ENCODE measurements around the gene ESYT1.
A peak's percentile ranks its signal among the peaks of the same experiment; 100 is the strongest.

The ESYT1 gene

GRCh38 chr12:56127888-56128669, at the start of gene ESYT1:
Gene ESYT1 (plus strand): TSS chr12:56128267. CDS start chr12:56128320, 53 bp downstream.
- DNase-seq = peak; percentile 98

GRCh38 chr12:56078427-56078826, 49.6 kb upstream of the ESYT1 start:
- no peak for DNase-seq

GRCh38 chr12:56078931-56079722, 48.9 kb upstream of the ESYT1 start:
- peak; percentile 55 for DNase-seq

GRCh38 chr12:56079723-56080555, 48.1 kb upstream of the ESYT1 start, which contains the start of gene ERBB3:
Gene ERBB3 (plus strand): TSS chr12:56080165. CDS start chr12:56080301, 136 bp downstream.
- DNase-seq = peak; percentile 64

- DNase-seq = peak; percentile 12
These were observed 47.4 kb upstream of the ESYT1 start for GRCh38 chr12:56080556-56081138.

GRCh38 chr12:56081393-56082347, 46.4 kb upstream of the ESYT1 start:
- DNase-seq = no peak

GRCh38 chr12:56082382-56082781, 45.7 kb upstream of the ESYT1 start:
- DNase-seq = no peak

GRCh38 chr12:56082967-56083366, 45.1 kb upstream of the ESYT1 start:
- no peak for DNase-seq

GRCh38 chr12:56084958-56085543, 43.0 kb upstream of the ESYT1 start:
- DNase-seq = no peak

GRCh38 chr12:56086096-56086495, 42.0 kb upstream of the ESYT1 start:
- DNase-seq = no peak

- DNase-seq = no peak
These were observed 41.5 kb upstream of the ESYT1 start for GRCh38 chr12:56086608-56087007.

- no peak for DNase-seq
These were observed 40.8 kb upstream of the ESYT1 start for GRCh38 chr12:56087220-56087619.

GRCh38 chr12:56097738-56098137, 30.3 kb upstream of the ESYT1 start:
- no peak for DNase-seq

GRCh38 chr12:56098592-56098991, 29.5 kb upstream of the ESYT1 start:
- no peak for DNase-seq

GRCh38 chr12:56099787-56100186, 28.3 kb upstream of the ESYT1 start:
- no peak for DNase-seq

GRCh38 chr12:56101045-56101444, 27.0 kb upstream of the ESYT1 start:
- DNase-seq = no peak

- no peak for DNase-seq
These were observed 25.4 kb upstream of the ESYT1 start for GRCh38 chr12:56102683-56103065.

GRCh38 chr12:56103066-56103711, 24.9 kb upstream of the ESYT1 start:
- DNase-seq = no peak

GRCh38 chr12:56103823-56104108, 24.3 kb upstream of the ESYT1 start:
- DNase-seq = no peak

- DNase-seq = peak; percentile 98
These were observed 23.8 kb upstream of the ESYT1 start, which contains the start of gene PA2G4 for GRCh38 chr12:56104109-56104814. Gene PA2G4 (plus strand): TSS chr12:56104559. CDS start chr12:56104738, 179 bp downstream.
